NCI-H1436 treated with DMSO at 0.1 percent for 48 hours (cell line): Measurements from ENCODE around the gene CYGB.
"Not testable (repeated sequence)": the region's sequence is repeated elsewhere in the genome, so short reads cannot be mapped to it uniquely, and the experiment has no call there.

Experiments used
- DNase-seq: peaks from one replicate; lab custom pipeline; 2025; lab: John Stamatoyannopoulos, UW

The CYGB gene

DNA sequence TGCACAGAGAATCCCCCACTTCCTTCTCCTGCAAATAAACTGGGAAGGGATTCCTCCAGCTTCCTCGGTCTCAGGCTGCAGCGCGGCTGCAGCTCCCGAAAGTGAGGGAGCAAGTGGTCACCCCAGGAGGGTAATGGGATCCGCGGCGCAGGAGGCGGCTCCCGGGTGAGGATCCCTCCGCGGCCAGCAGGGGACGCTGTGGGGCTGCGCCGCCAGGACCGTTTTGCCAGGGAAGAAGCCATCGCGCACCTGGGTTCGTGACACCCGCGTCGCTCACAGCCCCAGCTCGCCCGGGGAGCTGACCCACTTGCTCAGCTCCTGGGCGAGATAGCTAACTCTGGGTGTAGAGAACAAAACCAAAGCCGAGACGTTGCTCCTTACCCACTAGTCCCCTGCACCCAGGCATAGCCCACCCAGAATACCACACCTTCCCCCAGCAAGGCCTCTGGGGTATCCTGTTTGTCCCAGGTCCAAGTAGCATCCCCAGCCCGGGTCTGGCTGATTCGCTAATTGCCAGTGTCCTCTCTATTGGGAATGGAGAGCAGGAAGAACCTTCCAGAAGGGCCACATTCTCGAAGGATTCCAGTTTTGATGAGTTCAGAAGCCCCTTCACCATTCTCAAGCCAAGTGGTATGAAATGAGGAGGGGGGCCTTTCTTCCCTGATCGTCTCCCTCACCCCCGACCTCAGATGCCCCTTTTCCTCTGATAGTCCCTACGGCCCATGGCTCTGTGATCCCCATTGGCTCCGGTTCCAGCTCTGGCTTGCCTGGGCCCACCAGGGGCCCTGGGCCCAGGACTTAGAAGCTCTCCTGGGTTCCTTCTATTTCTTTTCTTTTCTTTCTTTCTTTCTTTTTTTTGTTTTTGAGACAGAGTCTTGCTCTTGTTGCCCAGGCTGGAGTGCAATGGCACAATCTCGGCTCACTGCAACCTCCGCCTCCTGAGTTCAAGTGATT, 14.1 kb downstream of the CYGB start:
- DNase-seq, result peak; percentile 33

DNA sequence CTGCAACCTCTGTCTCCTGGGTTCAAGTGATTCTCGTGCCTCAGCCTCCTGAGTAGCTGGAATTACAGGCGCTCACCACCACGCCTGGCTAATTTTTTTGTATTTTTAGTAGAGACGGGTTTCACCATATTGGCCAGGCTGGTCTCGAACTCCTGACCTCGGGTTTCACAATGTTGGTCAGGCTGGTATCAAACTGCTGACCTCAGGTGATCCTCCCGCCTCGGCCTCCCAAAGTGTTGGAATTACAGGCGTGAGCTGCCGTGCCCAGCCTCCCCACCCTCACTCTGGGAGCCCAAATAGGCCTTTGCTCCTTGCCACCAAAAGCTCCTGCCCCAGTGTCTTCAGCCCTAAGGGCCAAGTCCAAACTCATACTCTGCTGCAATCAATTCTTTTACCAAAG, 15.8 kb downstream of the CYGB start:
- not testable (repeated sequence) for DNase-seq

DNA sequence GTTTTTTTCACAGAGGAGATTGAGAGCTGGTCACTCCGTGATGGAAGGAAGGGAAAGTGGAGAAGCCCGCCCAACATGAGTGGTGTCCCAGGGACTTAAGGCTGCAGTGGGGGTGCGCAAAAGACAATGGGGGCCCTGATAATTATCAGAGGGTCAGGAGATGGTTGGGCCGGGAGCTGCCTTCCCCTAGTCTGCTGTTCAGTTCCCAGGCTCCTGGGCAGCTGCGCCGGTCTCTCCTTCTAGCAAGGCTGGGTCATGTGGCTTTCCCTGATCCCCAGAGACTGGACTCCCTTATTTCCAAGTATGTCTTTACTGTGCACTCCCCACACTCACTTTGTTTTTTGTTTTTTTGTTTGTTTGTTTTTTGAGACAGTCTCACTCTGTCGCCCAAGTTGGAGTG, 16.2 kb downstream of the CYGB start:
- no peak for DNase-seq

DNA sequence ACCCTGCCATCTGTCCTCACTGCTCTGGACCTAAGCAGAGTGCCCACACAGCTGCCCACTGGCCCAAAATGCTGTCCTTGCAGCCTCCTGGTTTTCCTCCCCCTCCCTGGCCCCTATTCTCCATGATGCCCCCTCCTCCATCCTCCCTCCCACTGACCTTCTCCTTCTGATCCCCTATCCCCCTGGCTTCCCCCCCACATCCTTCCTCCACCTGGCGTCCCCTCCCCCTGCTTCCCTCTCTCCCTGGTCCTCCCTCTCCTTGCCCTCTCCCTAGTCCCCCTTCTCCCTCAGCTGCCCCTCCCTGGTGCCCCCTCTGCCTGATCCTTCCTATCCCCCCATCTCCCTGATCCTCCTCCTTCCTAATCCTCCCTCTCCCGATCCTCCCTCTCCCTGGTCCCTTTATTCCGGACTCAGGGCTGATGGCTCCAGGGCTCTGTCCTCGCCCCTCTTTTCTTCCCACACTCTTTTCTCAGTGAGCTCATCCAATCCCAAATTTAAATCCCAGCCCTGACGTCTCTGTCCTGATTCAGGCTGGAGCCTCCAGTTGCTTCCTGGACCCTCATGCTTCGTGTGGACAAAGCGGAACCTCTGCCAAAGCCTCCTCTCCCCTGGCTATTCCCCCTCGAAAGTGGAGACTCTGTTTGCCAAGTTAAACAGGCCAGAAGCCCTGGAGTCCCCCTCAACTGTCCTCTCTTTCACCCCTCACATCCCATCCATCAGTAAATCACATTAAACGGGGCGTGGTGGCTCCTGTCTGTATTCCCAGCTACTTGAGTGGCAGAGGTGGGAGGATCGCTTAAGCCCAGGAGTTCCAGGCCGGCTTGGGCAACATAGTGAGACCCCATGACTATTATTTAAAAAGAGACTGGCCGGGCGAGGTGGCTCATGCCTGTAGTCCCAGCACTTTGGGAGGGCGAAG, 18.2 kb downstream of the CYGB start:
- no peak for DNase-seq

DNA sequence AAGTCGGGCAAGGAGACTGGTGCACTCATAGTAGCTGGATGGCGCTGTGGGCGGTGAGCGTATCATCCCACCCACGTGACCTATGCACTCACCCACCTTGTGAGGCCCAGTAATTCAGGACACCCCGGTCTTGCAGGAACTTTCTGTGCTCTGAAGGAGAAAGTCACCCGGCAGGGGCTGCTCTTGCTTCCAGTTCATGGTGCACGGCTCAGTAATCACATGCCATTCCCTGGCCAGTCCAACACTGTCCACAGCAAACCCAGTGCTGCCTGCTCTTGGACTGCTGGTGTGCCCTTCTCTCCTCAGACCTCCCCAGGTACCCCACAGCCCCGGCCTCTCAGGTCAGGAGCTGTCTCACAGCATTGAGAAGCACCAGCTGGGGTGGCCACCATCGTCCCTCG, 19.9 kb downstream of the CYGB start:
- no peak for DNase-seq

DNA sequence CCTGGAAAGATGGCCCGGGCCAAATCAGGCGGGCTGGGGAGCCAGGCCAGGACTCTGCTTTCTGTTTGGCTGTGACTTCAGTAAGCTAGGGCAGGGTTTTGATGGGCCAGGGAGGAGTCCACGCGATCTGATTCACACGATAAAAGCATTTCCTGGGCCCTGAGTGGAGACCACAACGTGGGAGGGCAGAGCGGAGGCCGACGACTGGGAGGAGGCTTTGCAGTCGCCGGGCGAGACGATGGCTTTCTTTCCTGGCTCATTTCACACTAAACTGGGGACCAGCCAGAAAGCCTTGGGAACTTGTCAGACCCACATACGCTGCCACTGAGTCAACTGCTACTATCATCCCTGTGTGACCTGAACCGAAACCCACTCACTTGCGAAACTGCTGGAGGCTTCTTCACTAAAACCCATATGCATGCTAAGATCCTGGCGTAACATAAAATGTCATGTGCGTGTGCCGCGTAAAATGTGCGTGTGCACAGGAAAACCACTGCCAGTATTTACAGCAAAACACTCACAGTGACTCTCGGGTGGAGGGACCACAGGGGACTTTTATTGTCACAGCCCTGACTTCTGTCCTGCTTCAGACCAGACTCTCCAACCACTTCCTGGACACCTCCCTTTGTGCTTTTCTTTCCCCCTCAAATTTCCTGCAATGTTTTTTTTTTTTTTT, 22.1 kb downstream of the CYGB start:
- DNase-seq, result no peak

DNA sequence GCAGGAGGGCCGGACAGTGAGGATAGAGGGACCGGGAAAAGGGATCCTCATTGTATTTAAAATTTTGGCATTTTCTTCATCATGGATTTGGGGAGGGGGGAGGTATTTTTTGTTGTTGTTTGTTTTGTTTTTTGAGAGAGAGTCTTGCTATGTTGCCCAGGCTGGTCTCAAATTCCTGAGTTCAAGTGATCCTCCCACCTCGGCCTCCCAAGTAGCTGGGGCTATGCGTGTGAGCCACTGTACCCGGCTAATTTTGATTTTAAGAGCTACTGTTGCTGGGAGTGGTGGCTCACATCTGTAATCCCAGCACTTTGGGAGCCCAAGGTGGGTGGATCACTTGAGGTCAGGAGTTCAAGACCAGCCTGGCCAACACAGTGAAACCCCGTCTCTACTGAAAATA, 23.2 kb downstream of the CYGB start:
- not testable (repeated sequence) for DNase-seq

DNA sequence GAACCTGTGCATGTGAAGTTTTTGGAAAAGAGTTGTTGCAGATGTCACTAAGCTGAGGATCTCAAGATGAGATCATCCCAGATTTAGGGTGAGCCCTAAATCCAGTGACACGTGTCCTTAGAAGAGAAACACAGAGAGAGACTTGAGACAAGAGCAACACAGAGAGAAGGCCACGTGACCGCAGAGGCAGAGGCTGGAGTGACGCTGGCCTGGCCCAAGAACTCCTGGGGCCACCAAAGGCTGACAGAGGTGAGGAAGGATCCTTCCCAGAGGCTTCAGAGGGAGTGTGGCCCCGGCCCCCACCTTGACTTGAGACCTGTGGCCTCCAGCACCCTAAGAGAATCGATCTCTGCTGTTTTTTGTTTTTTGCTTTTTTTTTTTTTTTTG, 24.2 kb downstream of the CYGB start:
- no peak for DNase-seq

DNA sequence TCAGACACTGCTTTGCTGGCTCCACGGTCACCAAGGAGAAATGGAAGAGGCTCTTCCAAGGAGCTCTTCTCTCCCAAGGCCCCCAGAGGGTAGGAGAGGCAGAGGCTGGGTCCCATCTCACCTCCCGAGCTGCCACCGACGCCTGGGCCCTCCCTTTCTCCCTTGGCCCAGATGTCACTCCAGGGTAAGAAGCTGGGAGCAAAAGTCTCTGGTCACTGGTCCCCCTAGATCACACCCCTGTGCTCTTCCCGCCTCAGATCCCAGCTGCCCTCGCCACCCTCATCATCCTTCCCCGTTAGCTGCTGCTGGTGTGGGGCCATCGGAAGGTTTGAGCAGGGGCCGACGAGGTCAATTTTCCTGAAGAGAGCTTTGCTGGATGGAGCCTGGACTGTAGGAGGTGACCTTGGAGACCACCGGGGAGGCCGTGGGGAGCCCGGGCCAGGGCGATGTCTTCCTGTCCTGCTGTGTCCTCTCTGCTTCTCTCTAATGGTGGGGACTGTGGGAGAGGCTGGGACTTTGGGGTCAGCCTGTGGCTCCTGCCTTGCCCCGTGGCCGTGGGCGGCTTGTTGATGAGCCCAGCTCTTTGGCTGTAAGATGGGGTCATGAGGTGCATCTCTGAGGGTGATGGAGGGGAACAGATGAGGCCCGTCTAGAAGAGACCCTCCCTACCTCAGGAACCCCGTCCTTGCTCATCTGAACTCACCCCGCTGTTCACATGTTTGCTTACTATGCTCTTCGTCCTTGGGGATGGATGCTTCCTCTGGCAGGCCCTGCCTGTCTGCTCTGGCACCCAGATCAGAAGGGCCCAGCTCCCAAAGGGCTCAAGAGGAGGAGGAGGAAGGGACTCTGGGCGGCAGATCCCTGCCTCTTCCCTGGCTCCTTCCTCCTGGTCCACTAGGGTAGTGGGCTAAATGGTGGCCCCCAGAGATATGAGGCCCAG, 24.9 kb downstream of the CYGB start:
- no peak for DNase-seq

DNA sequence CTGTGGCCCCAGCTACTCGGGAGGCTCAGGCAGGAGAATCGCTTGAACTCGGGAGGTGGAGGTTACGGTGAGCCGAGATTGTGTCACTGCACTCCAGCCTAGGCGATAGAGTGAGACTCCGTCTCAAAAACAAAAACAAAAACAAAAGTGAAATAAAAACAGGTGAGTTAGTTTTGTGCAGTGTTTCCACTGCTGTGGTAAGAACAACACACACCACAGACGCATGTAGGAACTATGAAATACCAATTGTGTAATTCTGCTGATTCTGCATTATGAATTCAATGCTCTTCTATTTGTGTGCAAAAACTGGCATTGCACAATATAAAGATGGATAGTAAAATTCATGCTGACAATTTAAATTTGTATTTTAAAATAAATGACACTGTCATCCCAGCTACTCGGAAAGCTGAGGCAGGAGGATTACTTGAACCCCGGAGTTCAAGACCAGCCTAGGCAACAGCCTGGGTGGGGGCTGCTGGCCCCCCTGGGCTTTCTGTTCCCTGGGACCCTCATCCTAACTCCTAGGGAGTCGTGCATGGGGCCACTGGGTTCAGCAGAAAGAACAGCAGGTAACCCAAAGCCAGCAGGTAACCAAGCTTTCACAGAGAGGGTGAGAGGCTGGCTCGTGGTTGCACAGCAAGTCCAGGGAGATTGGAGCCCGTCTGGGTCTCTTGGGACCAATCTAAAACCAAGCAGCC, 25.7 kb downstream of the CYGB start:
- DNase-seq, result no peak

DNA sequence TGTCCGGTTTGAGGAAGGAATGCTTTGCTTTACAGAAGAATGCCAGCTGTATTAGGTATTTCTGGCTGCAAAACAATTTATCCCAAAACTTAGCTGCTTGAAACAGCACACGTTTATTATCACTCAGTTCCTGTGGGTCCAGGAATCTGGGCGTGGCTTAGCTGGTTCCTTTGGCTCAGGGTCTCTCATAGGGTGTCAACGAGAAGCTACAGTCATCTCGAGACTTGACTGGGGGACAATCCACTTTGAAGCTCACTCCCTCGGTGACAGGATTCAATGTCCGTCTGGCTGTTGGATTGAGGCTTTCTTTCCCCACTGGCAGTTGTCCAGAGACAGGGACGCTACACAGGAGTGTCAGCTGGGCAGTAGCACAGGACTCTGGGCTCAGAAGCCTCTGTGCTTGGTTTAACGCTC, 26.7 kb downstream of the CYGB start:
- no peak for DNase-seq

DNA sequence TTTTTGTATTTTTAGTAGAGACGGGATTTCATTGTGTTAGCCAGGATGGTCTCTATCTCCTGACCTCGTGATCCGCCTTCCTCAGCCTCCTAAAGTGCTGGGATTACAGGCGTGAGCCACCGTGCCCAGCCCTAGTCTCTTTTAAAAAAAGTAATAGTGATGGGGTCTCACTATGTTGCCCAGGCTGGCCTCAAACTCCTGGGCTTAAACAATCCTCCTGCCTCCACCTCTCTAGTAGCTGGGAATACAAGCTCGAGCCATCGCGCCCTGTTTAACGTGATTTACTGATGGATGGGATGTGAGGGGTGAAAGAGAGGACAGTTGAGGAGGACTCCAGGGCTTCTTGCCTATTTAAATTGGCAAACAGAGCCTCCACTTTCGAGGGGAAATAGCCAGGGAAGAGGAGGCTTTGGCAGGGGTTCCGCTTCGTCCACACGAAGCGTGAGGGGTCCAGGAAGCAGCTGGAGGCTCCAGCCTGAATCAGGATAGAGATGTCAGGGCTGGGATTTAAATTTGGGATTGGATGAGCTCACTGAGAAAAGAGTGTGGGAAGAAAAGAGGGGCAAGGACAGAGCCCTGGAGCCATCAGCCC, 28.9 kb downstream of the CYGB start:
- not testable (repeated sequence) for DNase-seq

DNA sequence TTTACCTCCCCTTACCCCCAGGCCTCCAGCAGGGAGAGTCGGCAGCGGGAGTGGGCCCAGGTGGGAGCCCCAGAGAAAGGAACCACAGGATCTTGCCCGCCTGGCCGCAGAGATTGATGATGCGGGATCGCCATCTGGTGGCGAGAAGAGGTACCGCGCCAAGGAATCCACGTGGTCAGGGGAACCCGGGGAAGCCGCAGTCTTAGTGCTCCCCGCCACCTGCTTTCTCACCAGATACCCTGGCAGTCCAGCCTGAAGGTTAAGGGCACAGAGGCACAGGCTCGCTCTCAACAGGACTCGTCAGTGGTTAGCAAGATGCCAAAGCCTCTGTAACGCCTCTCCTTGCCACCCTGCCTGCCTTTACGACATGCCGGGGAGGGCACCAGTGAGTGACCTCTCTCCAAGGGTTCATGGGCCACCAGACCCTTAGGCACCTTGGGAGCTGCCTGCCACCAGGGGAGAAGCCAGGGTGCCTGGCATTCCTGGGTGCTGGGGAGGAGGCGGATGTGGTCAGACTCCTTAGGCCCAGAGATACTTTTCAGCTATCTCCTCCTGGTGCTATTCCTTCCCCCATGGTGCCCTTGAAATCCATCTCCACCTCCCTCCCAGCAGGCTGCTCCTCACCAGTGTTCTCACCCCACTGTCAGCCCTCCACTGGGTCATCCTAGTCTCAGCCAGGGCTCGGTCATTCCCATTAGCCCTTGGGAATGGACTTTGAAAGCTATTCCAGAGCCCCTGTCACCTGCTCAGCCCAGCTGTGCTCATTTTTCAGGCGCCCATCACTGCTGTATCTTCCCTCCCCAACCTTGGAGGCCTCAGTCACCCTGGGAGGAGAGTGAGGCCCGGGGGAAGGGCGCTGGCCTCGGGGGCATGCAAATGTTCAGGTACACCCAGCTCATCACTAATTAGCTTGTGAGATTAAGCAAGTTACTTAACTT, 30.8 kb downstream of the CYGB start:
- DNase-seq, result no peak

DNA sequence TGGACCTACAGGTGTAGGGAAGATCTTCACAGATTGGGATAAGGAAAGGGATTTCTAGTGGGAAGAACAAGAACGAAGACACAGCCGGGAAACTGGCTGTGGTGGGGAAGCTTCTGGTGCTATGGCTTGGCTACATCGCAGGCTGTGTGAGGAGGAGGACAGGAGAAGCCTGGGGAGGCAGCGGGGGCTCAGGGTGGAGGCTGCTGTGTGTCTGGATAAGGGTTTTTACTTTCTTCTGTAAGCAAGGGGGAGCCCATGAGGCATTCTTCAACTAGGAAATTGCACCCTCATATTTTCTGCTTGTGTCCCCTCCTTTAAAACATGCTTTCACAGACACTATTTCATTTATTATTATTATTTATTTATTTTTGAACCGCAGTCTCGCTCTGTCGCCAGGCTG, 33.4 kb downstream of the CYGB start:
- DNase-seq, result no peak

DNA sequence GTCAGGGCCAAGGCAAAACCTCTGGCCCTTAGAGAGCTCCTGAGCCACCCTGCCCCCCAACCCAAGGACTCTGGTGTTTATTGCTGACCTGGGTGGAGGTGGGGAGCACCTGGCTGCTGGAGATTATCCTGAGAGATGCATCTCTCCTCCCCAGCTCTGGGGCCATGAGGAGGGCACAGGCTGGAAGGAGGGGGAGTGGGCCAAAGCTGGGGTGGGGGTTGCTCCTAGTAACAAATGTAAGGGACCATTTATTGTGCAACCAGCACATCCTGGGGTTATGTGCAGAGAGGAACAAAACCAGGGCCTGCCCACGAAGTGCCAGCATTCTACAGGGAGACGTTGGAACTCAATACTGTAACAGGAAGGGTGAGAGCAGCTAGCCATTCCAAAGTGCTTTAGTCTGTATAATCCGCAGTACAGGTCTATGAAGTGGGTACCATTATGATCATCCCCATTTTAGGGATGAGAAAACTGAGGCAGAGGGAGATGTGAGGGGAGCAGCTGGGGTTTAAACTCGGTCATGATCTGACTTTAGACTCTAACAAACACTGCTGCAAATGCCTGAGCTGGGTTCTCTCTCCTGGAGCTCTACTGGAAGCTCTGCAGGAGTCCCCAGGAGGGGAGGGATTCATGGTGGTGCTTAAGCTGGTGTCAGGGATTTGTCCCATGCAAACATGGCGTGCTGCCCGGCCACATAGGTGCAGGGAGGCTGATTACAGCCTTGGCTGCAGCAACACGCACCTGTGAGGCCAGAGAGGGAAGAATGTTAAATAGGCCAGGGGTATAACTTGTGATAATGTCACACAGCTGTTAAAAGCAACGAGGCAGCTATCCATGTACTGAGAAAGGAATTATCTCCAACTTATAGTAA, 34.9 kb downstream of the CYGB start:
- no peak for DNase-seq

DNA sequence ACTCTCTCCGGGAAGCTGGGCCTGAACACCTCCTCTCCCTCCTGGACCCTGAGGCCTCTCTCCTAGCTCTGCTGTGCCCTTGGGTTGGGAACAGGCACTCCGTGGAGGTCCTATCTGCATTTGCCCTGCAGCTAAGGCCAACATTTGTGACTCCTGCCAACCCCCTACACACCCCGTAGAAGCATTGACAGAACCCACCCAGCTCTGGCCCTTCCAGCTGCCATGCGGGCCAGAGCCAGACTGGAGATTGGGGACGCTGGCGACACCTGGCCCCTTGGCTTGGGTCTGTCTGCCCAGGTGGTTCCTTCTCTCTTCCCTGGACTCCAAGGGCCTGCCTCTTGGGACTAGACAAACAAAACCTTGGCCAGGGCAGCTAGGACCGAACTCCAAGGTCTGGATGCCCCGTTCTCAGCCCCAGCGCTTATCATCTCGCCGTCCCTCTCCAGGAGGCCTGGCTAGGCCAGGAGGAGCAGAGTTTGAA, 35.6 kb downstream of the CYGB start:
- DNase-seq, result no peak

DNA sequence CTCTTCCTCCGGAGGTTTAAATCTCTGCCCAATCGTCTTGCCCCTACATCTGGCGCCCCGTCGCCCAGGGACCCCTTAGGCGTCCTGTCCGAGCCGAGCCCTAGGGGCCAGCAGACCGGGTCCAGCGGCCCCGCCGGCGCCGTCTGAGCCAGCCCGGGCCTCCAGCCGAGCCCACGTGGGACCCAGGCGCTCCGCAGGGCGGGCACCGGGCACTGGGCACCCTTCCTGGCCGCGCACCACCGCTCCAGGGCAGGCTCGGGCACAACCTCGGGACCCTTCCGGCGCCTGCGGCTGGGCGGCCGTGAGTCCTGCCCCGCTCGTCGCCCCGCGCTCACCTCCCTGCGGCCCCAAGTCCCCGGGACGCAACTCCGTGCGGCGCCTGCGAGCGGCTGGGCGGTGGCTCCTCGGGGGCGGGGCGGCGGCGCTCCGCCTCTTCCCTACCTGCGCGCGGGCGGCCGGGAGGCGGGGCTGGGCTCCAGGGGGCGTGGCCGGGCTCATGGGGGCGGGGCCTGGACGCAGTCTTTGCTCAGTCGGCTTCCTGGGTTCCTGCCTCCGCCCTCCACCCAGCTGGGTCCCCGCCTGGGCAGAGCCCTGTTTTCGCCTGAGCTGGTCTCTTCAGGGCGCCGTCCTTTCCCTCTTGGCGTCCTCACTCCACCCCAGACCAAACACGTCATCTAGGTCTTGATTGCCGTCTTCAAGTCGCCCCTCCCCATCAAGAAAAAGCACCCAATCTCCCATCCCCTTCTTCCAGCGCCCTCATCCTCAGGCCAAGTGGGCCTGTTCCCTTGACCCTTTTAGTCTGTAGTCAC, 36.3 kb downstream of the CYGB start, which contains the start of gene RHBDF2:
RHBDF2 (minus strand) TSS at position 406 of the 809 bp plus-strand sequence. CDS start 19,899 bp downstream, outside the sequence.
- peak; percentile 58 for DNase-seq
